Neural progenitor cell (in vitro differentiated cells): ENCODE results near the gene ROBO2. TPM values are rescaled to one million over a fixed set of nuclear protein-coding genes. Genes with fewer than 3 reads are reported as not detected.

Experiments
- DNase-seq: peaks from one replicate; pipeline ENCODE4 v3.0.0-alpha.2; 2016; ENCODE audit warnings: low spot score
- H2AFZ ChIP-seq: fragments of 200-600 bp; sonication (generic); replicated peaks from 2 replicates; pipeline ENCODE4 v1.6.1; 2016; ENCODE audit warnings: antibody characterized with exemption
- H3F3A ChIP-seq: fragments of 200-600 bp; sonication (generic); 2 replicates; pipeline ENCODE4 v1.6.1; 2016; ENCODE audit warnings: antibody characterized with exemption, low read depth
- H3K27ac ChIP-seq: fragments of 200-600 bp; sonication (generic); 2 replicates; pipeline ENCODE4 v1.5.1; 2016; ENCODE audit warnings: mild to moderate bottlenecking
- H3K27me3 ChIP-seq: fragments of 200-600 bp; sonication (generic); 2 replicates; pipeline ENCODE4 v1.6.1; 2016; ENCODE audit warnings: mild to moderate bottlenecking, moderate library complexity
- H3K36me3 ChIP-seq: fragments of 200-600 bp; sonication (generic); 2 replicates; pipeline ENCODE4 v1.5.1; 2016
- H3K4me1 ChIP-seq: fragments of 200-600 bp; sonication (generic); 2 replicates; pipeline ENCODE4 v1.6.1; 2016; ENCODE audit warnings: mixed run types
- H3K4me2 ChIP-seq: fragments of 200-600 bp; sonication (generic); 2 replicates; pipeline ENCODE4 v1.6.1; 2016
- H3K4me3 ChIP-seq: fragments of 200-600 bp; sonication (generic); 2 replicates; pipeline ENCODE4 v1.5.1; 2016
- H3K79me2 ChIP-seq: fragments of 200-600 bp; sonication (generic); 2 replicates; pipeline ENCODE4 v1.6.1; 2016; ENCODE audit warnings: low read depth
- H3K9ac ChIP-seq: fragments of 200-600 bp; sonication (generic); 2 replicates; pipeline ENCODE4 v1.6.1; 2016
- H3K9me3 ChIP-seq: fragments of 200-600 bp; sonication (generic); 2 replicates; pipeline ENCODE4 v1.5.1; 2016; ENCODE audit warnings: low read depth
- H4K20me1 ChIP-seq: fragments of 200-600 bp; sonication (generic); 2 replicates; pipeline ENCODE4 v1.6.1; 2016; ENCODE audit warnings: low read depth
- H3K27ac Mint-ChIP-seq: 3 replicates; pipeline ENCODE4 v1.8.0; 2021; ENCODE audit warnings: mixed read lengths
- H3K27me3 Mint-ChIP-seq: 2 replicates; pipeline ENCODE4 v1.8.0; 2022; ENCODE audit warnings: low read depth, mild to moderate bottlenecking, inconsistent platforms, moderate library complexity, mixed read lengths; ENCODE audit not compliant: insufficient read depth
- H3K36me3 Mint-ChIP-seq: 3 replicates; pipeline ENCODE4 v1.8.0; 2021; ENCODE audit warnings: mixed read lengths
- H3K4me1 Mint-ChIP-seq: 3 replicates; pipeline ENCODE4 v1.8.0; 2021; ENCODE audit warnings: mixed read lengths
- H3K4me3 Mint-ChIP-seq: 3 replicates; pipeline ENCODE4 v1.8.0; 2021; ENCODE audit warnings: mild to moderate bottlenecking, moderate library complexity, mixed read lengths
- H3K9me3 Mint-ChIP-seq: 3 replicates; pipeline ENCODE4 v1.8.0; 2020; ENCODE audit warnings: mixed read lengths
- EZH2 ChIP-seq: fragments of 200-600 bp; sonication (generic); IDR thresholded peaks from 2 replicates; pipeline ENCODE4 v1.6.1; 2017; ENCODE audit warnings: antibody characterized with exemption, mild to moderate bottlenecking, moderate library complexity
- EZH2phosphoT487 ChIP-seq: fragments of 200-600 bp; sonication (generic); IDR thresholded peaks from 2 replicates; pipeline ENCODE4 v1.6.1; 2017; ENCODE audit warnings: antibody characterized with exemption
- total RNA-seq: library from RNA; depleted of rRNA; stranded (reverse); fragments of >200 nt; gene quantifications from 2 replicates; pipeline ENCODE4 v1.2.3, GENCODE V29; 2015; ENCODE audit warnings: low replicate concordance
- TF ChIP-seq, protein P1 (sequence below): fragments of 200-600 bp; sonication (generic); IDR thresholded peaks from 2 replicates; pipeline ENCODE4 v1.5.1; 2017; ENCODE audit warnings: antibody characterized with exemption, mild to moderate bottlenecking

Gene ROBO2
- total RNA-seq, 1 donor from 2014 or later: 15.0 TPM

DNA sequence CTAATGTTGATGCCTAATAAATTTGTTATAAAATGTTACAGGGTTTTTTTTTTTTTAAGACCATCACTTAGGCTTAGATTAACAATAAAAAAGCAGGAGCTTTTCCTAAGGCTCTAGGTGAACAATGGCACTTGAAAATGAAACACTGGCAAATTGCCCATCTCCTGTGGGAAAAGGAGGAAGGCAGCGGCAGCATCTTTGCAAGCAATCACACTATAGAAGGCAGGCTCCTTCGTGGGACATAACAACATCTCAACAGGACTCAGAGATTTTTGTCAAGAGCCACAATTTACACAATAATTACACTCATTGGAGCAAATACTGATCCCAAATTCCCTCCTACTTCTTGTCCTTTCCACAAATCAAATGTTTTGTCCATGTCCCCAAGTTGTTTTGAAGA, 646.7 kb downstream of the ROBO2 start:
- H4K20me1 ChIP-seq: no peaks in the 10 kb centered on the region
- H3F3A ChIP-seq: peaks cover 14% of the 10 kb centered on the region
- no peak overlapping the region for H3K9ac ChIP-seq
- peak overlapping the region; percentile 47 for H2AFZ ChIP-seq
- Mint-ChIP-seq H3K27me3 (peaks cover 5% of the 10 kb centered on the region), H3K27ac (no peak overlapping the region), H3K9me3 (peaks cover 14% of the 10 kb centered on the region), H3K4me3 (no peak overlapping the region), H3K36me3 (no peaks in the 10 kb centered on the region), H3K4me1 (peaks cover 20% of the 10 kb centered on the region)
- peak overlapping the region; percentile 33 for H3K27ac ChIP-seq
- H3K9me3 ChIP-seq: no peaks in the 10 kb centered on the region
- peaks cover 7% of the 10 kb centered on the region for H3K36me3 ChIP-seq
- no peaks in the 10 kb centered on the region for H3K79me2 ChIP-seq
- H3K4me2 ChIP-seq: peak overlapping the region; percentile 24
- H3K27me3 ChIP-seq: no peaks in the 10 kb centered on the region
- DNase-seq: no peak
- TF ChIP-seq EZH2phosphoT487: no peak
- TF ChIP-seq, protein P1, sequence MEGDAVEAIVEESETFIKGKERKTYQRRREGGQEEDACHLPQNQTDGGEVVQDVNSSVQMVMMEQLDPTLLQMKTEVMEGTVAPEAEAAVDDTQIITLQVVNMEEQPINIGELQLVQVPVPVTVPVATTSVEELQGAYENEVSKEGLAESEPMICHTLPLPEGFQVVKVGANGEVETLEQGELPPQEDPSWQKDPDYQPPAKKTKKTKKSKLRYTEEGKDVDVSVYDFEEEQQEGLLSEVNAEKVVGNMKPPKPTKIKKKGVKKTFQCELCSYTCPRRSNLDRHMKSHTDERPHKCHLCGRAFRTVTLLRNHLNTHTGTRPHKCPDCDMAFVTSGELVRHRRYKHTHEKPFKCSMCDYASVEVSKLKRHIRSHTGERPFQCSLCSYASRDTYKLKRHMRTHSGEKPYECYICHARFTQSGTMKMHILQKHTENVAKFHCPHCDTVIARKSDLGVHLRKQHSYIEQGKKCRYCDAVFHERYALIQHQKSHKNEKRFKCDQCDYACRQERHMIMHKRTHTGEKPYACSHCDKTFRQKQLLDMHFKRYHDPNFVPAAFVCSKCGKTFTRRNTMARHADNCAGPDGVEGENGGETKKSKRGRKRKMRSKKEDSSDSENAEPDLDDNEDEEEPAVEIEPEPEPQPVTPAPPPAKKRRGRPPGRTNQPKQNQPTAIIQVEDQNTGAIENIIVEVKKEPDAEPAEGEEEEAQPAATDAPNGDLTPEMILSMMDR: no peak
- no peak for TF ChIP-seq EZH2
- peaks cover 24% of the 10 kb centered on the region for H3K4me1 ChIP-seq
- H3K4me3 ChIP-seq: no peak overlapping the region

- H3K27ac ChIP-seq: no peak overlapping the region
- no peaks in the 10 kb centered on the region for H3K27me3 ChIP-seq
- H3K4me2 ChIP-seq: peak overlapping the region; percentile 24
- Mint-ChIP-seq H3K27me3 (peaks cover 5% of the 10 kb centered on the region), H3K4me1 (peaks cover 20% of the 10 kb centered on the region), H3K9me3 (peaks cover 4% of the 10 kb centered on the region), H3K4me3 (no peak overlapping the region), H3K36me3 (no peaks in the 10 kb centered on the region), H3K27ac (peak overlapping the region; percentile 40)
- no peaks in the 10 kb centered on the region for H3K9me3 ChIP-seq
- peaks cover 14% of the 10 kb centered on the region for H3F3A ChIP-seq
- no peak for DNase-seq
- H3K9ac ChIP-seq: no peak overlapping the region
- no peak overlapping the region for H3K4me3 ChIP-seq
- peak overlapping the region; percentile 75 for H2AFZ ChIP-seq
- H3K36me3 ChIP-seq: peaks cover 7% of the 10 kb centered on the region
- TF ChIP-seq EZH2 (no peak), EZH2phosphoT487 (no peak)
- TF ChIP-seq, protein P1: no peak
- H4K20me1 ChIP-seq: no peaks in the 10 kb centered on the region
- no peaks in the 10 kb centered on the region for H3K79me2 ChIP-seq
- peaks cover 24% of the 10 kb centered on the region for H3K4me1 ChIP-seq
Observed at GRCh38 chr3:77687545-77687944, 647.6 kb downstream of the ROBO2 start.

DNA sequence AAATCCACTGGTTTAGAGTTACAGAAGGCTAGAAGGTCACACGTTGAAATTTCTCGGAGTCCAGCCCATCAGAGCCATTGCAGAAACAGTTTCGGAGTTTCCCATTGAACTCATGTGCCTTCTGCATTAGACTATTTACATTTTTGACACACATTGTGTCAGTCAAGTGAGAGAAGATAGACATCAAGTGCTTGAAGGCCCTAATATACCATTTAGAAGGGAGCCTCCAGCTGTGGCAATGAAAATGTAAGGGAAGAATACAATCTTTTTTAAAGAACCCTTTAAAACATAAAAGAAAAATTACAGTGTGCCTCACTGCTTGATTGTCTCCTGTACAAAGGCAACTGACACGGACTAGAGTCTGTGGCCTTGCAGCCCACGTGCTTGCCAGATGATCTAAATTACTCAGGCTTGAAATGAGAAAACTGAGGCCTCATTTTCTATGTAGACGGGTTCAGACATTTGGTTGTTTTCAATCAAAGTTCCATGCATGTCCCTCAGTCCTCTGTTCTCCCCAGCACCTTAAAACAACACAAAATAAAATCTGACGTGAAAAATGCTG, 650.5 kb downstream of the ROBO2 start:
- H2AFZ ChIP-seq: no peak overlapping the region
- H3K4me3 ChIP-seq: no peak overlapping the region
- no peaks in the 10 kb centered on the region for H3K79me2 ChIP-seq
- no peak overlapping the region for H3K4me2 ChIP-seq
- H3K4me1 Mint-ChIP-seq: peaks cover 20% of the 10 kb centered on the region
- peaks cover 3% of the 10 kb centered on the region for H3K27me3 Mint-ChIP-seq
- H3K36me3 Mint-ChIP-seq: no peaks in the 10 kb centered on the region
- H4K20me1 ChIP-seq: no peaks in the 10 kb centered on the region
- no peak overlapping the region for H3K27ac ChIP-seq
- H3K36me3 ChIP-seq: no peaks in the 10 kb centered on the region
- peaks cover 20% of the 10 kb centered on the region for H3K4me1 ChIP-seq
- no peak overlapping the region for H3K27ac Mint-ChIP-seq
- no peak for TF ChIP-seq EZH2
- TF ChIP-seq, protein P1: no peak
- no peaks in the 10 kb centered on the region for H3K9me3 ChIP-seq
- H3F3A ChIP-seq: peaks cover 14% of the 10 kb centered on the region
- H3K9me3 Mint-ChIP-seq: no peaks in the 10 kb centered on the region
- no peak overlapping the region for H3K9ac ChIP-seq
- H3K4me3 Mint-ChIP-seq: no peak overlapping the region
- H3K27me3 ChIP-seq: no peaks in the 10 kb centered on the region
- DNase-seq: no peak
